ENCODE data around the gene S100A7A.

- TF ChIP-seq POLR2AphosphoS5 (IDR thresholded peaks at IDR 0.05) (no peak), EP300 (IDR thresholded peaks at IDR 0.05) (no peak)
- TF ChIP-seq, protein P1, sequence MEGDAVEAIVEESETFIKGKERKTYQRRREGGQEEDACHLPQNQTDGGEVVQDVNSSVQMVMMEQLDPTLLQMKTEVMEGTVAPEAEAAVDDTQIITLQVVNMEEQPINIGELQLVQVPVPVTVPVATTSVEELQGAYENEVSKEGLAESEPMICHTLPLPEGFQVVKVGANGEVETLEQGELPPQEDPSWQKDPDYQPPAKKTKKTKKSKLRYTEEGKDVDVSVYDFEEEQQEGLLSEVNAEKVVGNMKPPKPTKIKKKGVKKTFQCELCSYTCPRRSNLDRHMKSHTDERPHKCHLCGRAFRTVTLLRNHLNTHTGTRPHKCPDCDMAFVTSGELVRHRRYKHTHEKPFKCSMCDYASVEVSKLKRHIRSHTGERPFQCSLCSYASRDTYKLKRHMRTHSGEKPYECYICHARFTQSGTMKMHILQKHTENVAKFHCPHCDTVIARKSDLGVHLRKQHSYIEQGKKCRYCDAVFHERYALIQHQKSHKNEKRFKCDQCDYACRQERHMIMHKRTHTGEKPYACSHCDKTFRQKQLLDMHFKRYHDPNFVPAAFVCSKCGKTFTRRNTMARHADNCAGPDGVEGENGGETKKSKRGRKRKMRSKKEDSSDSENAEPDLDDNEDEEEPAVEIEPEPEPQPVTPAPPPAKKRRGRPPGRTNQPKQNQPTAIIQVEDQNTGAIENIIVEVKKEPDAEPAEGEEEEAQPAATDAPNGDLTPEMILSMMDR (IDR thresholded peaks at IDR 0.05) = no peak
These were observed 12.5 kb downstream of the S100A7A start for GRCh38 chr1:153428791-153429190.
